ENCODE measurements around the gene EML6.

DNA sequence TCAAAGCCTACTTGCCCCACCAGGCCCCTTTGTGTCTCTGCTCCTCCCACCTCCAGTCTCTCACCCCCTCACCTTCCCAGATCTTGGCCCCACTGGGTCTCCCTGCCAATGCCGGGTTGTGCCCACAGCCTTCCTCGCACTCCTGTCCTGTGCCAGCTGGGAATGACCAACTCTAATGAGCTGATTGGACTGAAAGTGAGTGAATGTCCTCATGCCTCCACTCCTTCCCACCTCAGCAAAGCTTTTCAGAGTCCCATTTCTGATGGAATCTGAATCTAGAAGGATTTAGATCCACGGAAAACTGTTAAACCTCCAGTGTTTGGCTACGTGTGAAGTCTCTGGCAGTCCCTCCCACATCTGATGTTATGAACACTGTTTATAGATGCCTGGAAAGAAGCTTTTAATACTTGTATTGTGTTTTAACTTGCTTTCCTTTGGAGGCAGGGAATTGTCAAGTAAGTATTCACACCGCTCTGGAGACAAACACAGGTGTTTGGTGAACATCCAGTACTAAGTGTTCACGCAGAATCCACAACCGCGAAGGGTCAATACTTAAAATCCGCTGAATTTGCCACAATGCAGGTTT lies 222.9 kb downstream of the EML6 start:
- no peak for TF ChIP-seq POLR2A (IDR thresholded peaks at IDR 0.05; ENCODE audit: extremely low read depth, insufficient read length)
- TF ChIP-seq, protein P1, sequence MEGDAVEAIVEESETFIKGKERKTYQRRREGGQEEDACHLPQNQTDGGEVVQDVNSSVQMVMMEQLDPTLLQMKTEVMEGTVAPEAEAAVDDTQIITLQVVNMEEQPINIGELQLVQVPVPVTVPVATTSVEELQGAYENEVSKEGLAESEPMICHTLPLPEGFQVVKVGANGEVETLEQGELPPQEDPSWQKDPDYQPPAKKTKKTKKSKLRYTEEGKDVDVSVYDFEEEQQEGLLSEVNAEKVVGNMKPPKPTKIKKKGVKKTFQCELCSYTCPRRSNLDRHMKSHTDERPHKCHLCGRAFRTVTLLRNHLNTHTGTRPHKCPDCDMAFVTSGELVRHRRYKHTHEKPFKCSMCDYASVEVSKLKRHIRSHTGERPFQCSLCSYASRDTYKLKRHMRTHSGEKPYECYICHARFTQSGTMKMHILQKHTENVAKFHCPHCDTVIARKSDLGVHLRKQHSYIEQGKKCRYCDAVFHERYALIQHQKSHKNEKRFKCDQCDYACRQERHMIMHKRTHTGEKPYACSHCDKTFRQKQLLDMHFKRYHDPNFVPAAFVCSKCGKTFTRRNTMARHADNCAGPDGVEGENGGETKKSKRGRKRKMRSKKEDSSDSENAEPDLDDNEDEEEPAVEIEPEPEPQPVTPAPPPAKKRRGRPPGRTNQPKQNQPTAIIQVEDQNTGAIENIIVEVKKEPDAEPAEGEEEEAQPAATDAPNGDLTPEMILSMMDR (IDR thresholded peaks at IDR 0.05; ENCODE audit: low read depth, low read length), result no peak
